Panc1 (cell line): Measurements from ENCODE around the gene LILRA2. TPM values are rescaled to one million over a fixed set of nuclear protein-coding genes. Genes with fewer than 3 reads are reported as not detected.
"Not testable (repeated sequence)": the region's sequence is repeated elsewhere in the genome, so short reads cannot be mapped to it uniquely, and the experiment has no call there.

Experiments
- ATAC-seq: fragments of 200-7000 bp; cut with Tn5 transposase; 2 replicates; pipeline ENCODE4 v1.9.1; 2020; ENCODE audit warnings: mild to moderate bottlenecking, moderate library complexity
- BruUV-seq: library from RNA; stranded (reverse); fragments of 400-500 nt; replicated peaks from 2 replicates; lab custom pipeline; 2021; lab: Mats Ljungman, UMichigan
- CTCF ChIA-PET: fragments of 300-600 bp; sonication (Branson Sonifier 250); formaldehyde crosslinking; loops from one replicate; lab custom pipeline; 2022; ENCODE audit warnings: antibody characterized with exemption; lab: Charles Lee
- POLR2A ChIA-PET: fragments of 300-600 bp; sonication (Branson Sonifier 250); formaldehyde crosslinking; loops from one replicate; lab custom pipeline; 2022; ENCODE audit warnings: antibody characterized with exemption; lab: Charles Lee
- DNase-seq: peaks from one replicate; pipeline ENCODE4 v3.0.0-alpha.2; 2010; ENCODE audit warnings: low read depth, low spot score
- H3K27ac ChIP-seq: 2 replicates; pipeline ENCODE4 v1.5.1; 2011; ENCODE audit warnings: mild to moderate bottlenecking, low read length, inconsistent platforms
- H3K27me3 ChIP-seq: fragments of 200-500 bp; sonication (Bioruptor generic); 2 replicates; pipeline ENCODE4 v1.6.0; 2014; ENCODE audit warnings: low read length, inconsistent platforms; ENCODE audit not compliant: control insufficient read depth, insufficient read depth
- H3K36me3 ChIP-seq: fragments of 200-500 bp; sonication (Bioruptor generic); 2 replicates; pipeline ENCODE4 v1.5.1; 2014; ENCODE audit warnings: inconsistent platforms, mild to moderate bottlenecking, low read length, moderate library complexity; ENCODE audit not compliant: control insufficient read depth, insufficient read depth
- H3K4me1 ChIP-seq: 2 replicates; pipeline ENCODE4 v1.5.1; 2011; ENCODE audit warnings: inconsistent platforms, mild to moderate bottlenecking, low read length, moderate library complexity; ENCODE audit not compliant: control insufficient read depth, insufficient read depth
- H3K4me3 ChIP-seq, 2 experiments: 2 replicates each; pipeline ENCODE4 v1.5.1; 2011 to 2012; ENCODE audit warnings: low read depth in 2 of 2, low read length in 2 of 2, mild to moderate bottlenecking in 2 of 2, inconsistent platforms in 1 of 2, moderate library complexity in 1 of 2
- H3K9me3 ChIP-seq: fragments of 200-500 bp; sonication (Bioruptor generic); 2 replicates; pipeline ENCODE4 v1.5.1; 2014; ENCODE audit warnings: low read depth, mild to moderate bottlenecking, inconsistent platforms, low read length, moderate library complexity; ENCODE audit not compliant: control insufficient read depth, insufficient read depth
- POLR2AphosphoS5 ChIP-seq: IDR thresholded peaks from 2 replicates; pipeline ENCODE4 v1.6.1; 2012; ENCODE audit warnings: mild to moderate bottlenecking, low read depth, low read length, moderate library complexity
- SIN3A ChIP-seq: IDR thresholded peaks from 2 replicates; pipeline ENCODE4 v1.6.1; 2012; ENCODE audit warnings: low read depth, mild to moderate bottlenecking, low read length, moderate library complexity, borderline replicate concordance; ENCODE audit not compliant: insufficient read depth
- TCF7L2 ChIP-seq: IDR thresholded peaks from 2 replicates; pipeline ENCODE4 v1.6.1; 2011; ENCODE audit warnings: mild to moderate bottlenecking, low read depth, low read length, inconsistent platforms
- in situ Hi-C: cut with HindIII; loops from 2 replicates; pipeline ENCODE4 v1.10.0; 2016; ENCODE audit warnings: low sequenced_read_pairs, low pct_unique_long_range_greater_than_20kb
- intact Hi-C: fragments of 100-400 bp; cut with micrococcal nuclease; formaldehyde crosslinking; loops from one replicate; pipeline ENCODE4 v1.10.0; 2022; ENCODE audit not compliant: unreplicated experiment
- total RNA-seq: library from RNA; stranded (reverse); gene quantifications from one replicate; pipeline ENCODE4 v1.2.1, GENCODE V29; 2021; ENCODE audit not compliant: unreplicated experiment
- TF ChIP-seq, protein P1 (sequence below): fragments of 450-650 bp; IDR thresholded peaks from 2 replicates; pipeline ENCODE4 v1.5.1; 2017; ENCODE audit warnings: mild to moderate bottlenecking
- TF ChIP-seq, protein P2 (sequence below), 2 experiments: IDR thresholded peaks; 2 replicates each; pipeline ENCODE4 v1.6.1; 2011 to 2012; ENCODE audit warnings: low read depth in 2 of 2, control low read depth in 1 of 2, low read length in 1 of 2, mild to moderate bottlenecking in 1 of 2, moderate library complexity in 1 of 2; ENCODE audit not compliant: insufficient read depth in 1 of 2

LILRA2 gene
- total RNA-seq, 1 experiment from 2014 or later: not detected

DNA sequence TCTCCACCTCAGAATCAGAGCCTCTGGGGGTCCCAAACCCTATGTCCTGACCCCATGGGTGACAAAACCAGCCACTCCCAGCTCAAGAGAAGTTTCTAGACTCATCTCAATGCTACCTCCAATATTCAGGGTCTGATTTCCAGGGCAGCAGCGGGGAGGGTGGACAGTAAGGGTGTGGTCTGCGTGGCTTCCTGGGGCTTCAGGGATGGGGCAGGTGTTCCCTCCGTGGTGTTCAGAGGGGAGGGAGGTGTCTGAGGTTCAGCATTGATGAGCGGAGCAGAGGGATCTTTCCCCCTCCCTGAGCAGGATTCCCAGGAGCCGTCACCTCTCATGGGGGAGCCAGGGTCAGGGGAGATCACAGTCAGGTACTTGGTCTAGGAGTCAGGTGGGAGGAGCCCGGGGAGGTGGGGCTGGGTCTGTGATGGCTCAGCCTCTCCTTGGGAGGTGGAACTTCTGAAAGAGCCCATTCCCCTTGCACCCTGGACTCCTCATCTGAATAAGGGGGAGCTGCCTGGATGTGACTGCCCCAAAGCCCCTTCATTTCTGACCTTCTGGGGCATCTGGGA is 2.9 kb downstream of the LILRA2 start:
- Histone ChIP-seq H3K36me3 (no peaks in the 10 kb centered on the region), H3K27ac (no peak overlapping the region), H3K27me3 (peaks cover 15% of the 10 kb centered on the region), H3K9me3 (no peaks in the 10 kb centered on the region), H3K4me3 (no peak overlapping the region), H3K4me1 (no peaks in the 10 kb centered on the region)
- intact Hi-C loops: no loop called here
- TF ChIP-seq, protein P1, sequence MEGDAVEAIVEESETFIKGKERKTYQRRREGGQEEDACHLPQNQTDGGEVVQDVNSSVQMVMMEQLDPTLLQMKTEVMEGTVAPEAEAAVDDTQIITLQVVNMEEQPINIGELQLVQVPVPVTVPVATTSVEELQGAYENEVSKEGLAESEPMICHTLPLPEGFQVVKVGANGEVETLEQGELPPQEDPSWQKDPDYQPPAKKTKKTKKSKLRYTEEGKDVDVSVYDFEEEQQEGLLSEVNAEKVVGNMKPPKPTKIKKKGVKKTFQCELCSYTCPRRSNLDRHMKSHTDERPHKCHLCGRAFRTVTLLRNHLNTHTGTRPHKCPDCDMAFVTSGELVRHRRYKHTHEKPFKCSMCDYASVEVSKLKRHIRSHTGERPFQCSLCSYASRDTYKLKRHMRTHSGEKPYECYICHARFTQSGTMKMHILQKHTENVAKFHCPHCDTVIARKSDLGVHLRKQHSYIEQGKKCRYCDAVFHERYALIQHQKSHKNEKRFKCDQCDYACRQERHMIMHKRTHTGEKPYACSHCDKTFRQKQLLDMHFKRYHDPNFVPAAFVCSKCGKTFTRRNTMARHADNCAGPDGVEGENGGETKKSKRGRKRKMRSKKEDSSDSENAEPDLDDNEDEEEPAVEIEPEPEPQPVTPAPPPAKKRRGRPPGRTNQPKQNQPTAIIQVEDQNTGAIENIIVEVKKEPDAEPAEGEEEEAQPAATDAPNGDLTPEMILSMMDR: no peak
- TF ChIP-seq SIN3A: no peak
- TF ChIP-seq, protein P2, sequence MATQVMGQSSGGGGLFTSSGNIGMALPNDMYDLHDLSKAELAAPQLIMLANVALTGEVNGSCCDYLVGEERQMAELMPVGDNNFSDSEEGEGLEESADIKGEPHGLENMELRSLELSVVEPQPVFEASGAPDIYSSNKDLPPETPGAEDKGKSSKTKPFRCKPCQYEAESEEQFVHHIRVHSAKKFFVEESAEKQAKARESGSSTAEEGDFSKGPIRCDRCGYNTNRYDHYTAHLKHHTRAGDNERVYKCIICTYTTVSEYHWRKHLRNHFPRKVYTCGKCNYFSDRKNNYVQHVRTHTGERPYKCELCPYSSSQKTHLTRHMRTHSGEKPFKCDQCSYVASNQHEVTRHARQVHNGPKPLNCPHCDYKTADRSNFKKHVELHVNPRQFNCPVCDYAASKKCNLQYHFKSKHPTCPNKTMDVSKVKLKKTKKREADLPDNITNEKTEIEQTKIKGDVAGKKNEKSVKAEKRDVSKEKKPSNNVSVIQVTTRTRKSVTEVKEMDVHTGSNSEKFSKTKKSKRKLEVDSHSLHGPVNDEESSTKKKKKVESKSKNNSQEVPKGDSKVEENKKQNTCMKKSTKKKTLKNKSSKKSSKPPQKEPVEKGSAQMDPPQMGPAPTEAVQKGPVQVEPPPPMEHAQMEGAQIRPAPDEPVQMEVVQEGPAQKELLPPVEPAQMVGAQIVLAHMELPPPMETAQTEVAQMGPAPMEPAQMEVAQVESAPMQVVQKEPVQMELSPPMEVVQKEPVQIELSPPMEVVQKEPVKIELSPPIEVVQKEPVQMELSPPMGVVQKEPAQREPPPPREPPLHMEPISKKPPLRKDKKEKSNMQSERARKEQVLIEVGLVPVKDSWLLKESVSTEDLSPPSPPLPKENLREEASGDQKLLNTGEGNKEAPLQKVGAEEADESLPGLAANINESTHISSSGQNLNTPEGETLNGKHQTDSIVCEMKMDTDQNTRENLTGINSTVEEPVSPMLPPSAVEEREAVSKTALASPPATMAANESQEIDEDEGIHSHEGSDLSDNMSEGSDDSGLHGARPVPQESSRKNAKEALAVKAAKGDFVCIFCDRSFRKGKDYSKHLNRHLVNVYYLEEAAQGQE (IDR thresholded peaks at IDR 0.05; ENCODE audit: insufficient read depth in 1 of 2, low read depth in 2 of 2, low read length in 1 of 2): no peak
- no peak for TF ChIP-seq POLR2AphosphoS5
- no peak for TF ChIP-seq TCF7L2
- no peak for DNase-seq
- CTCF ChIA-PET: no interaction called here
- in situ Hi-C loops: loop anchor here (10.0 kb wide), 1 partner anchor 98 kb away; no protein-coding TSS in a partner anchor
- ATAC-seq: peak; percentile 41; the same call in 1 of the 2 replicates
- POLR2A ChIA-PET: interaction anchor here (0.6 kb wide), 1 partner anchor 361 kb away, joined by 10 read pairs; no protein-coding TSS in a partner anchor
- no TSS peak for BruUV-seq

DNA sequence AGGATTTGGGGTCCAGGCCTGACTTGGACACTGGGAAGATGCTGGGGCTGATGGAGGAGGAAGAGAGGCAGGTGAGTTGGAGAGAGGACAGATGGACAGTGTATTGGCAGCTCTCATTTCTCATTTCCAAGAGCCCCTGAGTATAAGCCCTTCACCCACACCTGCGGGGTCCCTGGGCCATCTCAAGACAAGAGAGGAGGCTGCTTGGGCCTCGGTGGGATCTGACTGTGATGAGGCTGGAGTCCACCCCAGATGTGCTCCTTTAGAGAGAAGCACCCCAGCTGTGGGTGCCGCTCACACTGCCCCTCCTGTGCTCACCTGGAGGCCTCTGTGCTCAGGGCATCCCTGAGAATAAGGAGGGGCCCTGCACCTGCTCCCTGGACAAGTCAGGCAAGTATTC is 3.7 kb downstream of the LILRA2 start:
- no TSS peak for BruUV-seq
- no peaks in the 10 kb centered on the region for H3K9me3 ChIP-seq
- no peak overlapping the region for H3K4me3 ChIP-seq
- H3K36me3 ChIP-seq: no peaks in the 10 kb centered on the region
- ATAC-seq (no peak), DNase-seq (no peak)
- CTCF ChIA-PET: no interaction called here
- intact Hi-C loops: no loop called here
- in situ Hi-C loops: loop anchor here (10.0 kb wide), 1 partner anchor 97 kb away; no protein-coding TSS in a partner anchor
- no peaks in the 10 kb centered on the region for H3K4me1 ChIP-seq
- H3K27me3 ChIP-seq: peaks cover 15% of the 10 kb centered on the region
- no peak overlapping the region for H3K27ac ChIP-seq
- no peak for TF ChIP-seq POLR2AphosphoS5
- POLR2A ChIA-PET: interaction anchor here (0.6 kb wide), 1 partner anchor 361 kb away, joined by 10 read pairs; no protein-coding TSS in a partner anchor

DNA sequence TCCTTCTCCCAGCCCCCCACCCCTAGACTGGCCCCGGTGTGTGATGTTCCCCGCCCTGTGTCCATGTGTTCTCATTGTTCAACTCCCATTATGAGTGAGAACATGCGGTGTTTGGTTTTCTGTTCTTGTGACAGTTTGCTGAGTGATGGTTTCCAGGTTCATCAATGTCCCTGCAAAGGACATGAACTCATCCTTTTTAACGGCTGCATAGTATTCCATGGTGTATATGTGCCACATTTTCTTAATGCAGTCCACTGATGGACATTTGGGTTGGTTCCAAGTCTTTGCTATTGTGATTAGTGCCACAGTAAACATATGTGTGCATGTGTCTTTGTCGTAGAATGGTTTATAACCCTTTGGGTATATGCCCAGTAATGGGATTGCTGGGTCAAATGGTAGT is 4.7 kb downstream of the LILRA2 start:
- H3K4me3 ChIP-seq, CTCF ChIA-PET, BruUV-seq, H3K36me3 ChIP-seq, H3K4me1 ChIP-seq, ATAC-seq, H3K9me3 ChIP-seq, DNase-seq, POLR2A ChIA-PET, intact Hi-C loops, H3K27ac ChIP-seq: not testable (repeated sequence)
- peaks cover 15% of the 10 kb centered on the region for H3K27me3 ChIP-seq
- in situ Hi-C loops: loop anchor here (10.0 kb wide), 1 partner anchor 97 kb away; no protein-coding TSS in a partner anchor
